ENCODE results near the gene TYMP.
A peak's percentile ranks its signal among the peaks of the same experiment; 100 is the strongest.

Gene TYMP, protein sequence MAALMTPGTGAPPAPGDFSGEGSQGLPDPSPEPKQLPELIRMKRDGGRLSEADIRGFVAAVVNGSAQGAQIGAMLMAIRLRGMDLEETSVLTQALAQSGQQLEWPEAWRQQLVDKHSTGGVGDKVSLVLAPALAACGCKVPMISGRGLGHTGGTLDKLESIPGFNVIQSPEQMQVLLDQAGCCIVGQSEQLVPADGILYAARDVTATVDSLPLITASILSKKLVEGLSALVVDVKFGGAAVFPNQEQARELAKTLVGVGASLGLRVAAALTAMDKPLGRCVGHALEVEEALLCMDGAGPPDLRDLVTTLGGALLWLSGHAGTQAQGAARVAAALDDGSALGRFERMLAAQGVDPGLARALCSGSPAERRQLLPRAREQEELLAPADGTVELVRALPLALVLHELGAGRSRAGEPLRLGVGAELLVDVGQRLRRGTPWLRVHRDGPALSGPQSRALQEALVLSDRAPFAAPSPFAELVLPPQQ

DNA sequence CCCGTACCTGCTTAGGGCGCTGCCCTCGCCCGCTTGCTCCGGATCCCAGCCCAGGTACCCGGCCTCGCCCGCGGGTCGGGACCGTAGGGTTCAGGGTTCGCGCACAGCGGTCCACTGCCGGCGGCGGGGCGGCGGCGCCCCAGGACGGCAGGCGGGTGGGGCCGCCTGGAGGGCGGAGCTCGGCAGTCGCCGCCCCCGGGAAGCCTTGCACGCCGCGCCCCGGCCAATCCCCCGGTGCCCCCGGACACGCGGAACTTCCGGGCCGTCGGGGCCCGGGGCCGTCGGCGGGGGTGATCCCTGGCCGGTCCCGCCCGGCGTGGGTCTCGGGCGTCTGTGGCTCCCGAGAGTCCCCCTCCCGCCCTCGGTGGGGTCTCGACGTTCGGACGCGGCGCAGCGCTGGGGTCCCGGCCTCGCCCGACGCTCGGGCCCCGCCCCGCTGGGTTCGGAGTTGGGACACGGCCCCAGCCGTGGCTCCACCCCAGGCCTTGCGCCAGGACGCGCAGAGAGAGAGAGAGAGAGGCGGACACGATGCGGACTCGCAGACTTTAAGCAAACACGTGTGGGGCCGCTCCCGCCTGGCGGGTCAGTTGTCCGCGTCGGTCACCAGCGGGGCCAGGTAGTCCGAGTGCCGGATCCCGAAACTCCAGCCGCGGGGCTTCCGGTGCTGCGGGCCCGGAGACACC lies at the start of gene TYMP:
TSS of gene TYMP (minus strand) at position 116 of the 683 bp plus-strand sequence. CDS start 303 bp downstream, outside the sequence.
- DNase-seq: peak; percentile 57

DNA sequence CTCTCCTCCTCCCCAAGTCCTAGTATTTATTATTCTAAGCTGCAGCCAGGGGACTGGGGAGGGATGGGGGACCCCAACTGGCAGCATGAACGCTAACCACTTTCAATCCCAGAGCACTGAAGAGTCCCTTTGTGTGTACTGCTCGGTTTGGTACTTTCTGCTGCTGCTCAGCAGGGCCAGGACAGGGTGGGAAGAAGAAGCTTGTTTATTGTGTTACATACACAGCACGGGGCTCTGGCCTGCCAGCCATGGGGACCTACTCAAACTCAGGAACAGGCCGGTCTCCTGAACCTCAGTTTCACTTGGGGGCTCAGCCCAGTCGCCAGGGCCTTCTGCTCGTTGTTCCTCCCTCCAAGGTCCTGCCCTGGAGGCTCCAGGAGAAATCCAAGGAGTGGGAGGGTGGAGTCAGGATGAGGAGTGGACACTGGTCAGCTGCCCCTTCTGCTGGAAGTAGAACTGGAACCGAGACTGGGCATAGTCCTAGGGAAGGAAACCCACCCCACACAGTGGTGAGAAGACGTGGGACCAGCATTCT lies 49.0 kb upstream of the TYMP start:
- DNase-seq: no peak

DNA sequence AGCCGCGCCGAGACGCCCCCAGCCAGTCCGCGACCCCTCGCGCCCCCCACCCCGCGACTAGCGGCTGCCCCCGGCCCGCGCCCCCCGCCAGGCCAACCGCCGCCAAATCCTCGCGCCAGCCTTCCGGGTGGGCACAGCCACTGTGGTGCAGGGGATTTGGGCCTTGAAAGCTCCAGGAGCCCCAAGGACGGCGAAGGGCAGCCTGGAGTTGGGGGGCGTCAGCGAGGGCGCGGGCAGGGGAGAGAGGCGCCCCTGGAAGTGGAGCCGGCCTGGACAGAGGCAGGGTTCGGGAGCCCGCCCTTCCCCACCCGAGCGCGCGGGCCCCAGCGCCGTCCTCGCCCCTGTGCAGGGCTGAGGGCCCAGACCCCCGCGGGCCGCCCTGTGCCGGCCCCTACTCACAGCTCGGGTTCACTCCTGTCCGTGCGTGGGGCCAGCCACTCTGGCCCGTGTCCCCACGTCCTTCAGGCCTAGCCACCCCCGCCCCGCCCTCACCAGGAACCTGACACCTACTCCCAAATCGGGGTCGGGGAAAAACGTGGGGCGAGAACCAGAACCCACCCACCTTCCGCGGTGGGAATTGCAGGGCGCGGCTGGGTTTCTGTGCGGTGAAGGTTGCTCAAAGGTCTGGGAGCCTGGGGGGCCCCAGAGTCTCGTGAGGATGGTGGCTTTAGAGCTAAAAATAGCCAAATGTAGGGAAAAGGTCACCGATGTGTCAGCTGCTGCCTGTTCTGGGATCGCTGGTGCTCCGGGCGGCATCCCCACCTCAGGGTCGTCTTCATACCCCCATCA lies 48.4 kb upstream of the TYMP start, which contains the start of gene CPT1B:
TSS of gene CPT1B (minus strand) at position 441 of the 789 bp plus-strand sequence. CDS start 512 bp downstream, outside the sequence.
- DNase-seq: no peak

DNA sequence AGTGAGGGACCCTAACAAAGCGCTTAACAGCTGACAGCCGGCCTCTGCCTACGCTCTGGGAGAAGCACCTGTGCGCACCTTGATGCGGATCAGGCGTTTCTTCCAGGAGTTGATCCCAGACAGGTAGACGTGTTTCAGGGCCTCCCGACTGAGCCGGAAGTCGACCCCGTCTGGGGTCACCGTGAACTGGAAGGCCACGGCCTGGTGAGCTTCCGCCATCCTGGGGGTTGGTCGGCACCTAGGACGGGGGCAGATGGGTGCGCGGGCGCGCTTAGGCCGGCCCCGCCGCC lies 47.8 kb upstream of the TYMP start:
- DNase-seq: no peak

DNA sequence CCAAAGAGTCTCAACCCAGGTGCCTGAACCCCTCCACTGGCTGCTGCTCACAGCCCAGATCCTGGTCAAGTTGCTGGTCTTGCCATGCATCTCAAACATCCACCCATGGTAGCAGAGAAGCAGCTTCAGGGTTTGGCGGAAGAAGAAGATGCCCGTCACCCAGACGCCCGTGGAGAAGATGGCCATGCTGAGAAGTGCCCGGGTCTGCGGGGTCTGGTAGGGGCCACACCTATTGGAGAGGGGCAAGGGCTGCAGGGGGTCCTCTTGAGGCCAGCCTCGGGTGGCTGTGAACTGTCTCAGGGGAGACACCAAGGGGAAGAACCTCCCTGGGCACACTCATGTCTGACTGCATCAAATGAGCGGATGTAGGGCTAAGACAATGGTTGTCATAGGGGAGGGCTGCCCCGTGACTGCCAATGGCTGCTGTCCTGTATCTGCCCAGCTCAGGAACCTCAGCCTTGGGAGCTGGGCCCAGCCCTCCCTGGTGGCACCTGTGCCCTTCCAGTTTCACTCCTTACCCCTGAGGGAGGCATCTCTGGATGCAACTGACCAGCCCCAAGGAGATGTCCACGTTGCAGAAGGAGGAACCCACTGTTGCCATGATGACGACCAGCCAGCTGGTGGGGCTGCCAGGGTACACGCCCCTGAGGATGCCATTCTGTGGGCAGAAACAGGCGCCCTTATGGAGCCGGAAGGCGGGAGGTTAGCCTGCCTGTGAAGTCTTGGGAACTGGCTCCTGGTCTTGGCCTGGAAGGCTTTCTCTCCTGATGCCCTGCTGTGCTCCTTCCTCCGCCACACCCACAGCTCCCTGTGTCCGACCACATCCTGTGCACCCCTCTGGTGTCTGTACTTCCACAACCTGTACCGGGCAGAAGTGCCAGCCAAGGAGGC lies 47.2 kb upstream of the TYMP start:
- DNase-seq: no peak

DNA sequence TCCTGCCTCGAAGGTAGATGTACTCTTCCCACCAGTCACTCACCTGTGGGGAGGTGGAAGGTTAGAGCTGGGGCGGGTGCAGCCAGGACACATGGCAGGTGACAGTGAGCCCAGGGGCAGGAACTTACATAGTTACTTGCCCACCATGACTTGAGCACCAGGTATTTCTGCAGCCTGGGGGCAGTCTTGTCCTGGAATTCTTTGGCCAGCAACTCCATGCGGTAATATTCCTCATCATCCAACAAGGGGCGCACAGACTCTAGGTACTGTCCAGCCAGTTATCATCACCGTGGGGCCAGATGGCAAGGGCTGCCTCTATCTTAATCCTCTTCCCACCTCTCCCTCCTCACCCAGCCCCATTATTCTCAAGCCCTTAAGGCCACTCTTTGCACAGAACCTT lies 46.3 kb upstream of the TYMP start:
- no peak for DNase-seq

DNA sequence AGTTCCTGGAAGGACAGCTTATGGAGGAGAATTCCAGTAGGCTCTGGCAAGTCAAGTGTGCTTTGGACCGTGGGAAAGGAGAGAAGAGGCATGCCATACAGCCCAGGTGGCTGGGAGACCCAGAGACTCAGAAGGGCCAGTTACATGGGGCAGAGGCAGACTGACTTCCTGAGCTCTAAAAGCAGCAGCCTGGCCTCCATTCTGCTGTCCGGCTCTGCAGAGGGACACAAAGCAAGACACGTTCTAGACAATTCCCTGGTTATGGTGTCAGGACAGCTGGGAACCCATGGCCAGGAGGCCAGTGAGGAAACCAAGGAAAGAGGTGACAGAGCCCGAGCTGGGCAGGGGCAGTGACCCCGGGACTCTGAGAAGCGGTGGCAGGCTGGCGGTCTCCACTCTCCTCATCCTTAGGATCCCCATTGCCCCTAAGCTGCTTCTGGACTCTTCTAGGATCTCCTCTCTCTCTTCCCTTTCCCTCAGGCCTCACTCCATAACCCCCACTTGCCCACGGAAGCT lies 45.7 kb upstream of the TYMP start:
- DNase-seq: no peak

DNA sequence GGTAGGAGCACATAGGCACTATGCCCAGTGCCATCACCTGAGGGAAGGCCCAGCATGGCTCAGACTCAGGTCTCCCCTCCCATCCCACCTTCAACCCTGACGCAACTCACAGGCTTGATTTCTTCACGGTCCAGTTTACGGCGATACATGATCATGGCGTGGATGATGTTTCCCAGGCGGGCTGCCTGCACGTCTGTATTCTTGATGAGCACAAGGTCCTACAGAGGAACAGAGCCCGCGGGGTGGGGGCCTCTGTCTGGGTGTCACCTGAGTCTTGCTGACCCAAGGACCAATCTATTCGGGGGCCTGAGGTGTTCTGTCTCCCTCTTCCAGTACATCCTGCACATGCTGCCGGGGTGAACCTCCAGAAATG lies 44.6 kb upstream of the TYMP start:
- no peak for DNase-seq

DNA sequence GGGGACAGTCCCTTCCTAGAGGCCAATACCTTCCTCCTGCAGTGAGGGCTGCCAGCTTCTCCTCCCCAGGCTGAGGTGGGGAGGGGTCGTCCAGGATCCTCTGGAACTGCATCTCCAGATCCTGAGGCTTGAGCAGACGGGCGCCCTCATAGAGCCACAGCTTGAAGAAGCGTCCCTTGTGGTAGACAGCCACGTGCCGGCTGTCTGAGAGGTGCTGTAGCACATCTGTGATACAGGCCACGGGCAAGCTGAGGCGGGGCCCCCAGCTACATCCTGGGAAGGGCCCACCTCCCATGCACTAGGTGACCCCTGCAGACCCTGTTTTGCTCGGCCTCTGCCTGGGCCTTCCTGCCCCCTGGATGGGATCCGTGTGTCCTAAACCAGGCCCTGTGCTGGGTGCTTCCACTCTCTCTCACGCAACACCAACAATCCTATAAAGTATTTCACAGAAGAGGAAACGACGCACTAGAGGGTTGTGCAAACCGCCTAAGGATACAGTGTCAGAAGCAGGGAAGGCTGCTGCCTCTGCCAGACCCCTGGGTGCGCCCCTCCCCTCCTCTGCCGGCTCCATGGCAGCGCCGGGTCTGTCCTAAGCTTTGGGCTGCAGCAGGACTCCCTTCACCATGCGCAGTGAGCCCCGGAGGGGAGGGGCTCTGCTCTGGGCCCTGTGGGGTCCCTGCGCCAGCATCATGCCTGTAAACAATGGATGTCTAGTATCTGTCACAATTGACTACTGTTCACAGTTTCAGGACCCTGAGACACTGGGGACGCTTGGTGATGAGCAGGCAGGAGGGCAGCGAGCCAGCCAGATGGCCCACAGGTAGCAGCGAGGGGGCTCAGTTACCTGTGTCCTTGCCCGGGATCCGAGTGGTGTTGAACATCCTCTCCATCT lies 43.9 kb upstream of the TYMP start:
- DNase-seq: no peak

DNA sequence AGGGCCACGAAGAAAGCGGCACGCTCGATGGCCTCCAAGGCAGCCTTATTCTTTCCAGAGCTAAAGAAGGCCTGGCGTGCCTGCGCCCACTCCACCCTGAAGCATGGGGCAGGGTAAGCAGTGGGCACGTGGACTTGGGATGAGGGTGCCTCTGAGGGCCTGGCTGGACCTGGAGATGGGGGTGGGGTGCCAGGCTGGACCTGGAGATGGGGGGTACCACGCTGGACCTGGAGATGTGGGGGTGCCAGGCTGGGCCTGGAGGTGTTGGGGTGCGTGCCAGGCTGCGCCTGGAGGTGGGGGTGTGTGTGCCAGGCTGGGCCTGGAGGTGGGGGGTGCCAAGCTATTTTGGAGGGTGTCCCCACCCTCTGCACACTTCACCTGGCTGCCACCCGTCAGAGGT lies 43.2 kb upstream of the TYMP start:
- DNase-seq: no peak

DNA sequence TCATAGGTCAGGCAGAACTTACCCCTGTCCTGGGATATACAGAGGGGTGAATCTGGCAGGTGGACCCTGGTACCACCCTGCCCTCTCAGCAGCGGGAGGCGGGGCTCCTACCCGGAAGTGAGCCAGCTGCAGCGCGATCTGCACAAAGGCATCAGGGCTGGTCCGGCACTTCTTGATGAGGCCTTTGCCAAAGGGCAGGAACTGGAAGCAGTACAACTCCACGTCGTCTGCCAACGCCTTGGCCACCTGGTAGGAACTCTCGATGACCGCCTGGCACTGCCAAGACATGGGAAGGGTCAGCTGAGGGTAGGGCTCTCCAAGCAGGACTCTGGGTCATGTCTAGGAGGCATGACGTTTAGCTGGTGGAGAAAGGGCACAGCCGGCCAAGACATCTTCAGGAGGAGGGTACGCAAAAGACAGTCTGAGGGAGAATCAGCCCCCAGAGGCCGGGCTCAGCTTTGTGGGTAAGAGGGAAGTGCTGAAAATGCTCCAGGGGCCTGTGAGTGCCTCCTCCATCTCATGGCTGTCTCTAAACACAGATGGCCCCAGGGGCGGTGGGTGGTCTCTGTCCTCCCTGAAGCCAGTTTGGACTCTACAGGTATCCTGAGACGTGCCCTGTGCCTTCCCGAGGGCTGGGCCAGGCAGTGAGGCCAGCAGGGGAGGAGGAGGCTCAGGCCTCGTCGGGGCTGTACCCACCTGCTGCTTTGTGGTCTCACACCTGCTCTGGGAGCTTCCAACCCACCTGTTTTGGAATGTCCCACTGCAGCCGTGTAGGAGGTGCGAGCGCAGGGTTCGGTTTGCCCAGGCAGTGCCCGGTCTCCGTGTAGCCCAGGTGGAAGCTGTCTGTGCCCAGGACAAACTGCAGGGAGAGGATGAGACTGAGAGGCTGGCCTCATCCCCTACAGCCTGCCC lies 41.7 kb upstream of the TYMP start:
- no peak for DNase-seq

DNA sequence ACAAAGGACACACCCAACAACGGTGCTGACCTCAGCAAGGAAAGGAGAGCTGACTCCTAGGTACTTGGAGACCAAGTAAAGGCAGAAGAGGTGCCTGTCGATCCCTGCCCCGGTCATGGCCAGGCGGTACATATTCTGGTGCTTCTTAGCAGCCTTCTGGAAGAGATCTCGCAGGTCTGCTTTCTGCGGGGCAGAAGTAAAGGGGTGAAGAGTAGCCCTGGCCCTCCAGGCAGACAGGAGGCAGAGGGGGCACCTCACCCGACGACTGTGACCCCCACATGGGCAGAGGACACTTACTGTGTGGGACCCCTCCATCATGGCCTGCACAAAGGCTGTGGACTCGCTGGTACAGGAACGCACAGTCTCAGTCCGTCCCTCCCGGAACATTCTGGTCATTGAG lies 41.0 kb upstream of the TYMP start:
- DNase-seq: no peak

DNA sequence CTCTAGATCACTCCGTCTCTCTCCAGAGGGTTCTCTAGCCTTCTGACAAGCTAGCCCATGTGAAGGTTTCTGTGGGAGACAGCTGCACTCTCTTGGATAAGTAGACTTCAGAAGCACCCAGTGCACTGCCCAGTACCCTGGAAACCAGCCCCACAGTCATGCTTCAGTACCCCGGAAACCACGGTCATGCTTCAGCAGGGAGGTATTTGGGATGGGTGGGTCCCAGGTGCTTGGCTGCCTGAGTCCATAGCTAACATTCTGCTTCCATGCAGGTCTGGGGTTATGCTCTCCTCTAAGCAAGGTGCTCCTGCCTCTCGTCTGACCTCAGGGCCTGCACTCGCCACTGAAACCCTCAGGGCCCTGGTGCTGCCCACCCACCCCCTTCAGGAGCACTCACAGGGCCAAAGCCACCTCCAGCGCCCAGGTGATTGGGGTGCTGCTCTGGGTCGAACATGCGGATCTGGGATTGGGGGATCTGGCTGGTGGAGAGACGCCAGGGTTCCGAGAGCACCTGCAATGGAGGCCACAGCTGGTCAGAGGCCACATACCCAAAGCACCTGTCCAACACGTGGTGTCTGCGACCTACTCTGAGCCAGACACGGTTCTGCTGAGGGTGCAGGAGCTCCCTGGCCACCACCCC lies 40.2 kb upstream of the TYMP start:
- DNase-seq: no peak

DNA sequence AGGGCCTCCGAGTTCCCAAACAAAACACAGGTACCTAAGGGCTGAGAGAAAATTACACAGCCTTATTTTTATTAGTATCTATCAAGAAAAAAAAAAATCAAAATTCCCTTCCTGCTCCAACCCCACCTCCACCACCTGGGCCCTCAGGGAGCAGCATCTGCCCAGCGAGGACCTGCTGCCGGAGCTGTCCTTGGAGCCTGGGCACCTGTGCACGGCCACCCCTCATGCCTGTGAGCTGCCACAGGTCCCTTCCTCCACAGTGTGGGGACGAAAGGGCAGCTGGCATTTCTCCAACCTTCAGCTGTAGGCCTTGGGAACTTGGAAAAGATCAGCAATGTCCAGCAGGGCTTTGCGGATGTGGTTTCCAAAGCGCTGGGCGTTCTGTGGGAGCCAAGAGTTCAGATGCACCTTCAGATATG lies 39.2 kb upstream of the TYMP start:
- DNase-seq: no peak

DNA sequence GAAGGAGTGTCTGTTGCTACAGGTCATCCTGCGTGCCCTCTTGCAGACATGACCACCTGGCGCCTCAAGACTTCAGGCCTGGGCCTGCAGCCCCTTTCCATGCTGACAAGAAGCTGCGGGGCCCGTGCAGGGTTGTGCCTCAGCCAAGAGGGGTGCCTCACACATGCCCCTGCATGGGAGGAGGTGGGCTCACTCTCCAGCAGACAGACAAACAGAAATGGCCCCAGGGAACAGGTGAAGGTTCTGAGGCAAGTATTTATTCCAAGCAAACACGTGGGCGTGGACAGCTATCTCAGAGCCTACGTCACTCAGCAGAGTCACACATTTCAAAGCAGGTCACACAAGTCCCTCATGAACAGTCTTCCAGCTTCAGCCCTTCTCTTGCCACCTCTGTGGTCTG lies 38.8 kb upstream of the TYMP start:
- no peak for DNase-seq

DNA sequence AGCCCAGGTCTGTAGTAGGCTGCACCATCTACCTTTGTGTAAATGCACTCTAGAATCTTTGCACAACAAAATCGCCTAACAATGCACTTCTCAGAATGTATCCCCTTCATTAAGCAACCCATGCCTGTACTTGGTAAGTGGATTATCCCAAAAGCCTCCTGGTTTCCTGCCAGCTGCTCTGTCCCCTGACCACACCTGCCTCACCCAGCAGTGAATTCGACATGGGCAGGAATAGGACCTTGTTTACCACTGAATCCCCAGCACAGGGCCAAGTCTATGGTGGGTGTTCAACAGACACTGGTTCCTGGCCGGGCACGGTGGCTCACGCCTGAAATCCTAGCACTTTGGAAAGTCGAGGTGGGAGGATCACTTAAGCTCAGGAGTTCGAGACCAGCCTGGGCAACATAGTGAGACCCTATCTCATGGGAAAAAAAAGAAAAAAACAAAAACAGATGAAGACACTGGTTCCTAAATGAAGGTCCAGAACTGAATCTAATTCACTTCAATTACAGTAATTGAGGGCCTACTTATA lies 38.0 kb upstream of the TYMP start:
- DNase-seq: no peak

DNA sequence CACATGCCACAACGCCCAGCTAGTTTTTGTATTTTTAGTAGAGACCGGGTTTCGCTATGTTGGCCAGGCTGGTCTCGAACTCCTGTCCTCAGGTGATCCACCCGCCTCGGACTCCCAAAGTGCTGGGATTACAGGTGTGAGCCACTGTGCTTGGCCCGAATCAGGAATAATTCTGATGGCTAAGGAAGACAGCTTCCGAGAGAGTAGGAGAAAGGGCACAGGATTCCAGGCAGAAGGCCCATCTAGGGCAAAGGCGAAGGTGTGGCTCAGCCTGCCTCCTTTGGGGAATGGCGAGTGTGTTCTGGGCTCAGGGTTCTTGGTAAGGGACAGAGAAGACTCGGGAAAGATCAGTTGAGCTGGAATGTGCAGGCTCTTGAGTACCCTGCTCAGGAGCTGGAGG lies 34.5 kb upstream of the TYMP start:
- no peak for DNase-seq

DNA sequence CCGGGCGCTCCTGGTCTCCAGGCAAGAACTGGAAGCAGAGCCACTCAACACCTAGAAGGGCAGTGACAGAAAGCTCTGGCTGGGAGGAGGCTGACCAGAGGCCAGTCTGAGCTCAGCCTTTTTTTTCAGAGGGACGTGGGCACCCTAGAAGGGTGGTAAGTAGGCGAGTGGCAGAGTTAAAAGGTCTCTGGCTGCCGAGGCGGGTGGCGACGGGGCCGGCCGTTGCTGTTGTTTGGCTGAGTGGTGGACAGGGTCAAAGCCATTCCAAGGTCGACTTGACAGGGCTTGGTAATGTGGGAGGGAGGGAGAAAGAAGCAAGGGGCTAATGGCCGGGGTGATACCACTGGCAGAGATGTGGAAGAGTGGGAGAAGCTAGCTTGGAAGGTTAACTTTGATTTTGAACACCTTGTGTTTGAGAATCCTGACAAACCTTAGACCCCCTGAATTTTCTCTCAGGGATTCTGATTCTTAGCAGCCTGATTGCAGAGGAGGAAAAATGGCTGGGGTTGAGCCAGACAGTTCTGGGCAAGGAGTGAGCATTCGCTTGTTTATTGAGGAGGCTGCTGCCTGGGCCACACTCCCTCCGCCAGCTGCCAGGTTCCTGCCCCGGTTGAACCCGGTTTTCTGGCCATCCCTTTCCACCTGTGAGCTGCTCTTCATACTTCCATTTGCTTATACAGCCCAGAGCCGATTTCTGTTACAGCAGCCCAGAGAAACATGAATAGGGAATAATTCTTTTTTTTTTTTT lies 33.8 kb upstream of the TYMP start:
- DNase-seq: no peak

Measured in activated CD4-positive, alpha-beta T cell treated with anti-CD3 and anti-CD28 coated beads, Interleukin-2, amount 50 U/mL, for 1 hour (primary cell).